ENCODE results near the gene CELF2.

The CELF2 gene

GRCh38 chr10:11109590-11109989 is 91.9 kb downstream of the CELF2 start:
- Histone ChIP-seq H3K9ac (ENCODE audit: low read length) (no peak overlapping the region), H4K8ac (ENCODE audit: low read depth, low read length) (no peak overlapping the region), H3K56ac (ENCODE audit: low read length) (no peak overlapping the region), H2AK5ac (ENCODE audit: low read length) (no peak overlapping the region), H3K36me3 (ENCODE audit: control insufficient read depth, insufficient read depth, low read length) (no peaks in the 10 kb centered on the region), H3K79me2 (ENCODE audit: control insufficient read depth, insufficient read depth, low read length) (no peaks in the 10 kb centered on the region), H4K5ac (ENCODE audit: low read length) (no peak overlapping the region), H3K27me3 (ENCODE audit: insufficient read depth, low read length, poor library complexity) (no peaks in the 10 kb centered on the region), H3K23ac (ENCODE audit: low read length) (no peak overlapping the region), H2BK120ac (ENCODE audit: low read depth, low read length) (no peak overlapping the region), H3K4ac (ENCODE audit: low read depth, low read length) (no peak overlapping the region), H3K27ac (ENCODE audit: low read depth, low read length) (no peak overlapping the region), H3K4me2 (ENCODE audit: low read length) (no peak overlapping the region), H3K79me1 (ENCODE audit: low read length) (no peaks in the 10 kb centered on the region), H3K4me3 (ENCODE audit: low read length) (no peak overlapping the region), H3K18ac (ENCODE audit: low read length) (no peak overlapping the region), H2BK5ac (ENCODE audit: low read length) (no peak overlapping the region), H3K4me1 (ENCODE audit: control insufficient read depth, low read depth, low read length) (no peaks in the 10 kb centered on the region), H2BK15ac (replicated peaks; ENCODE audit: low read depth) (no peak overlapping the region)
- DNase-seq, result no peak
- no CpG with 5 or more reads among the region's 6 CpGs for WGBS (ENCODE audit: extremely low coverage, insufficient coverage, low lambda C conversion rate)

- Histone ChIP-seq H3K79me1 (ENCODE audit: low read length) (no peaks in the 10 kb centered on the region), H2BK5ac (ENCODE audit: low read length) (no peak overlapping the region), H3K4me1 (ENCODE audit: control insufficient read depth, low read depth, low read length) (no peaks in the 10 kb centered on the region), H4K8ac (ENCODE audit: low read depth, low read length) (no peak overlapping the region), H2BK15ac (replicated peaks; ENCODE audit: low read depth) (no peak overlapping the region), H3K56ac (ENCODE audit: low read length) (no peak overlapping the region), H3K9ac (ENCODE audit: low read length) (no peak overlapping the region), H3K36me3 (ENCODE audit: control insufficient read depth, insufficient read depth, low read length) (no peaks in the 10 kb centered on the region), H3K79me2 (ENCODE audit: control insufficient read depth, insufficient read depth, low read length) (no peaks in the 10 kb centered on the region), H3K23ac (ENCODE audit: low read length) (no peak overlapping the region), H3K27ac (ENCODE audit: low read depth, low read length) (no peak overlapping the region), H4K5ac (ENCODE audit: low read length) (no peak overlapping the region), H3K27me3 (ENCODE audit: insufficient read depth, low read length, poor library complexity) (no peaks in the 10 kb centered on the region), H3K4me3 (ENCODE audit: low read length) (no peak overlapping the region), H3K18ac (ENCODE audit: low read length) (no peak overlapping the region), H3K4ac (ENCODE audit: low read depth, low read length) (no peak overlapping the region), H3K4me2 (ENCODE audit: low read length) (no peak overlapping the region), H2AK5ac (ENCODE audit: low read length) (no peak overlapping the region), H2BK120ac (ENCODE audit: low read depth, low read length) (no peak overlapping the region)
- no CpG with 5 or more reads among the region's 6 CpGs for WGBS (ENCODE audit: extremely low coverage, insufficient coverage, low lambda C conversion rate)
- no peak for DNase-seq
Measured at GRCh38 chr10:11110539-11110938, 92.9 kb downstream of the CELF2 start.

DNA sequence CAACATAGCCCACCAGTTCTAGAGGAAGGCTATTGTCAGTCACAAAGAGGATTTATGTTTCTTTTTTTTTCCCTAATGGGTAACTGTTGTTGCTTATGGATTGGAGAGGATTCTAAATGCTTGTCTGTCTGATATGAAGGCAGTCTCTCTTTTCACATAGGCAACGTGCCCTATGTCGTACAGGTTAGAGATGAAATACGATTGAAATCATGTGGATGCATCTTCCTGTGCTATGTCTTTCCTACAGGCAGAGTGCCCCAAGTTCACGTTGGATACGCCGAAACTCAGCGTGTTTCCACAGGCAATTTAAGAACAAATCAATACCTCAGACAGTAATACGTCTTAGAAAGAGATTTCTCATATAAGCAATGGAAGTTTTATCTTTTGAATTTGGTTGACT is 93.8 kb downstream of the CELF2 start:
- Histone ChIP-seq H3K79me1 (ENCODE audit: low read length) (no peaks in the 10 kb centered on the region), H3K27ac (ENCODE audit: low read depth, low read length) (no peak overlapping the region), H2AK5ac (ENCODE audit: low read length) (no peak overlapping the region), H3K79me2 (ENCODE audit: control insufficient read depth, insufficient read depth, low read length) (no peaks in the 10 kb centered on the region), H3K23ac (ENCODE audit: low read length) (no peak overlapping the region), H3K18ac (ENCODE audit: low read length) (no peak overlapping the region), H3K27me3 (ENCODE audit: insufficient read depth, low read length, poor library complexity) (no peaks in the 10 kb centered on the region), H3K9ac (ENCODE audit: low read length) (no peak overlapping the region), H4K8ac (ENCODE audit: low read depth, low read length) (no peak overlapping the region), H3K4me3 (ENCODE audit: low read length) (no peak overlapping the region), H2BK15ac (replicated peaks; ENCODE audit: low read depth) (no peak overlapping the region), H3K4me1 (ENCODE audit: control insufficient read depth, low read depth, low read length) (no peaks in the 10 kb centered on the region), H3K36me3 (ENCODE audit: control insufficient read depth, insufficient read depth, low read length) (no peaks in the 10 kb centered on the region), H3K56ac (ENCODE audit: low read length) (no peak overlapping the region), H2BK120ac (ENCODE audit: low read depth, low read length) (no peak overlapping the region), H2BK5ac (ENCODE audit: low read length) (no peak overlapping the region), H4K5ac (ENCODE audit: low read length) (no peak overlapping the region), H3K4ac (ENCODE audit: low read depth, low read length) (no peak overlapping the region), H3K4me2 (ENCODE audit: low read length) (no peak overlapping the region)
- DNase-seq, result no peak
- no CpG with 5 or more reads among the region's 8 CpGs for WGBS (ENCODE audit: extremely low coverage, insufficient coverage, low lambda C conversion rate)

GRCh38 chr10:11112718-11113117 is 95.0 kb downstream of the CELF2 start:
- Histone ChIP-seq H3K9ac (ENCODE audit: low read length) (no peak overlapping the region), H3K4ac (ENCODE audit: low read depth, low read length) (no peak overlapping the region), H3K4me2 (ENCODE audit: low read length) (no peak overlapping the region), H4K5ac (ENCODE audit: low read length) (no peak overlapping the region), H3K4me1 (ENCODE audit: control insufficient read depth, low read depth, low read length) (no peaks in the 10 kb centered on the region), H3K79me1 (ENCODE audit: low read length) (no peaks in the 10 kb centered on the region), H3K18ac (ENCODE audit: low read length) (no peak overlapping the region), H2BK15ac (replicated peaks; ENCODE audit: low read depth) (no peak overlapping the region), H3K56ac (ENCODE audit: low read length) (no peak overlapping the region), H4K8ac (ENCODE audit: low read depth, low read length) (no peak overlapping the region), H3K27me3 (ENCODE audit: insufficient read depth, low read length, poor library complexity) (no peaks in the 10 kb centered on the region), H3K36me3 (ENCODE audit: control insufficient read depth, insufficient read depth, low read length) (no peaks in the 10 kb centered on the region), H2BK5ac (ENCODE audit: low read length) (no peak overlapping the region), H3K4me3 (ENCODE audit: low read length) (no peak overlapping the region), H2BK120ac (ENCODE audit: low read depth, low read length) (no peak overlapping the region), H3K27ac (ENCODE audit: low read depth, low read length) (no peak overlapping the region), H3K79me2 (ENCODE audit: control insufficient read depth, insufficient read depth, low read length) (no peaks in the 10 kb centered on the region), H2AK5ac (ENCODE audit: low read length) (no peak overlapping the region), H3K23ac (ENCODE audit: low read length) (no peak overlapping the region)
- WGBS (ENCODE audit: extremely low coverage, insufficient coverage, low lambda C conversion rate), result no CpG with 5 or more reads among the region's 11 CpGs
- DNase-seq, result no peak

- no peaks in the 10 kb centered on the region for H3K79me2 ChIP-seq (ENCODE audit: control insufficient read depth, insufficient read depth, low read length)
- no peak overlapping the region for H3K56ac ChIP-seq (ENCODE audit: low read length)
- no peaks in the 10 kb centered on the region for H3K27me3 ChIP-seq (ENCODE audit: insufficient read depth, low read length, poor library complexity)
- no peaks in the 10 kb centered on the region for H3K79me1 ChIP-seq (ENCODE audit: low read length)
- H3K4me2 ChIP-seq (ENCODE audit: low read length), result no peak overlapping the region
- H2BK120ac ChIP-seq (ENCODE audit: low read depth, low read length), result no peak overlapping the region
- H4K8ac ChIP-seq (ENCODE audit: low read depth, low read length), result no peak overlapping the region
- H3K9ac ChIP-seq (ENCODE audit: low read length), result no peak overlapping the region
- no peak overlapping the region for H3K4ac ChIP-seq (ENCODE audit: low read depth, low read length)
- WGBS (ENCODE audit: extremely low coverage, insufficient coverage, low lambda C conversion rate), result no CpG with 5 or more reads among the region's 4 CpGs
- no peak overlapping the region for H2BK5ac ChIP-seq (ENCODE audit: low read length)
- H3K4me3 ChIP-seq (ENCODE audit: low read length), result no peak overlapping the region
- no peak overlapping the region for H2BK15ac ChIP-seq (replicated peaks; ENCODE audit: low read depth)
- H4K5ac ChIP-seq (ENCODE audit: low read length), result no peak overlapping the region
- H3K36me3 ChIP-seq (ENCODE audit: control insufficient read depth, insufficient read depth, low read length), result no peaks in the 10 kb centered on the region
- no peak overlapping the region for H3K23ac ChIP-seq (ENCODE audit: low read length)
- no peak overlapping the region for H2AK5ac ChIP-seq (ENCODE audit: low read length)
- no peak overlapping the region for H3K27ac ChIP-seq (ENCODE audit: low read depth, low read length)
- DNase-seq, result no peak
- H3K4me1 ChIP-seq (ENCODE audit: control insufficient read depth, low read depth, low read length), result no peaks in the 10 kb centered on the region
- H3K18ac ChIP-seq (ENCODE audit: low read length), result no peak overlapping the region
Measured at GRCh38 chr10:11113156-11113555, 95.5 kb downstream of the CELF2 start.

DNA sequence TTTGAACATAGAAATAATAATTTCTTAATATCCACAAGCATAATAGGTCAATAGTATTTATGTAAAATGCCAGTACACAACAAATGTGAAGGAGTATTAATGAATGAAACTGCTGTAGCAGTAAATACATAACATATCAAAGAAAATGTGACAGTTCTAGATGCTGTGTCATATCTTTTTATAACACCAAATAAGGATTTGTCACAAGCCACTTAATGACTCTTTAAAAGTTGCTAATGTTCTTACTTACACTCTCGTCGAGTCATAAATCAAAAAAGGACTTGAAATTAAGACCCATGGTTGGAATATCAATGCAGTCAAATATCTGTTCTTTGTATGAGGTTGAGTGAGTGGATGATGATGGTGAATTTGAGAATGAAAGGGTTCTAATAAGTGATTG is 96.6 kb downstream of the CELF2 start:
- no peak overlapping the region for H2BK120ac ChIP-seq (ENCODE audit: low read depth, low read length)
- H3K4me2 ChIP-seq (ENCODE audit: low read length), result no peak overlapping the region
- H3K4me3 ChIP-seq (ENCODE audit: low read length), result no peak overlapping the region
- no peaks in the 10 kb centered on the region for H3K27me3 ChIP-seq (ENCODE audit: insufficient read depth, low read length, poor library complexity)
- no peak overlapping the region for H3K27ac ChIP-seq (ENCODE audit: low read depth, low read length)
- no peaks in the 10 kb centered on the region for H3K79me2 ChIP-seq (ENCODE audit: control insufficient read depth, insufficient read depth, low read length)
- H4K5ac ChIP-seq (ENCODE audit: low read length), result no peak overlapping the region
- WGBS (ENCODE audit: extremely low coverage, insufficient coverage, low lambda C conversion rate), result no CpG with 5 or more reads among the region's 2 CpGs
- H4K8ac ChIP-seq (ENCODE audit: low read depth, low read length), result no peak overlapping the region
- no peak overlapping the region for H3K9ac ChIP-seq (ENCODE audit: low read length)
- H2BK15ac ChIP-seq (replicated peaks; ENCODE audit: low read depth), result no peak overlapping the region
- no peak overlapping the region for H3K56ac ChIP-seq (ENCODE audit: low read length)
- DNase-seq, result no peak
- H3K4me1 ChIP-seq (ENCODE audit: control insufficient read depth, low read depth, low read length), result no peaks in the 10 kb centered on the region
- no peak overlapping the region for H3K18ac ChIP-seq (ENCODE audit: low read length)
- no peak overlapping the region for H2AK5ac ChIP-seq (ENCODE audit: low read length)
- no peaks in the 10 kb centered on the region for H3K79me1 ChIP-seq (ENCODE audit: low read length)
- no peaks in the 10 kb centered on the region for H3K36me3 ChIP-seq (ENCODE audit: control insufficient read depth, insufficient read depth, low read length)
- H2BK5ac ChIP-seq (ENCODE audit: low read length), result no peak overlapping the region
- no peak overlapping the region for H3K4ac ChIP-seq (ENCODE audit: low read depth, low read length)
- H3K23ac ChIP-seq (ENCODE audit: low read length), result no peak overlapping the region
